H1 (cell line): ENCODE data around the gene SH3RF3. TPM values are rescaled to one million over a fixed set of nuclear protein-coding genes. Genes with fewer than 3 reads are reported as not detected.

Experiments
- CTCF ChIA-PET: fragments of 300-600 bp; sonication (Branson Sonifier 250); formaldehyde crosslinking; loops from one replicate; lab custom pipeline; 2021; ENCODE audit not compliant: partially characterized antibody; lab: Charles Lee
- POLR2A ChIA-PET: fragments of 300-600 bp; sonication (Branson Sonifier 250); formaldehyde crosslinking; loops from one replicate; lab custom pipeline; 2021; ENCODE audit warnings: inconsistent platforms; ENCODE audit not compliant: partially characterized antibody; lab: Charles Lee
- DNase-seq, 2 experiments: peaks; one replicate each; pipeline versions ENCODE4 v3.0.0 to v3.0.0-alpha.2; 2010 to 2022; ENCODE audit warnings: low spot score in 2 of 2, low read depth in 1 of 2, mixed read lengths in 1 of 2
- FAIRE-seq: peaks from 2 replicates; lab custom pipeline; 2011; peaks lifted over from hg19 to GRCh38; lab: Jason Lieb, UNC
- H2AFZ ChIP-seq: 2 replicates; pipeline ENCODE4 v1.8.1; 2012; ENCODE audit warnings: low read length, inconsistent platforms
- H2AK5ac ChIP-seq: 2 replicates; pipeline ENCODE4 v1.6.1; 2013; ENCODE audit warnings: low read depth, low read length
- H2BK120ac ChIP-seq: replicated peaks from 2 replicates; pipeline ENCODE3; 2013; ENCODE audit warnings: low read depth, low read length, inconsistent platforms
- H2BK12ac ChIP-seq: 2 replicates; pipeline ENCODE4 v1.6.1; 2013; ENCODE audit warnings: low read depth, low read length
- H2BK15ac ChIP-seq: 2 replicates; pipeline ENCODE4 v1.6.1; 2013; ENCODE audit warnings: low read length
- H2BK20ac ChIP-seq: 2 replicates; pipeline ENCODE4 v1.6.1; 2013; ENCODE audit warnings: low read length
- H2BK5ac ChIP-seq: 2 replicates; pipeline ENCODE4 v1.6.1; 2013; ENCODE audit warnings: low read depth, low read length
- H3K14ac ChIP-seq: 2 replicates; pipeline ENCODE4 v1.6.1; 2013; ENCODE audit warnings: inconsistent platforms; ENCODE audit not compliant: insufficient read length
- H3K18ac ChIP-seq: 2 replicates; pipeline ENCODE4 v1.6.1; 2013; ENCODE audit warnings: low read length; ENCODE audit errors: extremely low read depth
- H3K23ac ChIP-seq: 2 replicates; pipeline ENCODE4 v1.6.1; 2013; ENCODE audit warnings: inconsistent platforms; ENCODE audit not compliant: insufficient read length
- H3K23me2 ChIP-seq: 2 replicates; pipeline ENCODE4 v1.6.1; 2013; ENCODE audit warnings: low read depth, low read length
- H3K27ac ChIP-seq: 2 replicates; pipeline ENCODE4 v1.6.1; 2011; ENCODE audit warnings: low read depth, low read length, inconsistent platforms
- H3K27me3 ChIP-seq, 4 experiments: replicated peaks in 1 of 4; 1 replicate in 1 of 4; 2 replicates in 3 of 4; pipeline versions ENCODE4 v1.6.1 to v1.8.1; 2011 to 2013; ENCODE audit warnings: low read length in 3 of 4, mild to moderate bottlenecking in 3 of 4, inconsistent platforms in 2 of 4, mixed read lengths in 2 of 4, moderate library complexity in 1 of 4; ENCODE audit not compliant: control insufficient read depth in 3 of 4, insufficient read depth in 3 of 4; ENCODE audit errors: extremely low read depth in 1 of 4
- H3K36me3 ChIP-seq, 4 experiments: 2 replicates each; pipeline versions ENCODE4 v1.6.1 to v1.8.1; 2011 to 2013; ENCODE audit warnings: mild to moderate bottlenecking in 4 of 4, low read length in 3 of 4, moderate library complexity in 2 of 4, control low read depth in 1 of 4, inconsistent platforms in 1 of 4; ENCODE audit not compliant: insufficient read depth in 4 of 4, control insufficient read depth in 2 of 4
- H3K4ac ChIP-seq: replicated peaks from 2 replicates; pipeline ENCODE3; 2013; ENCODE audit warnings: low read length, low read depth, mixed read lengths, inconsistent platforms; ENCODE audit not compliant: insufficient read length
- H3K4me1 ChIP-seq, 4 experiments: replicated peaks in 1 of 4; 1 replicate in 1 of 4; 2 replicates in 3 of 4; pipeline versions ENCODE4 v1.6.1 to v1.8.1; 2011 to 2013; ENCODE audit warnings: low read length in 3 of 4, inconsistent platforms in 2 of 4, mixed read lengths in 1 of 4; ENCODE audit not compliant: insufficient read depth in 4 of 4, control insufficient read depth in 3 of 4
- H3K4me2 ChIP-seq, 2 experiments: 2 replicates each; pipeline versions ENCODE4 v1.6.1 to v1.8.1; 2011 to 2013; ENCODE audit warnings: low read depth in 2 of 2, low read length in 2 of 2, control low read depth in 1 of 2, inconsistent platforms in 1 of 2, mild to moderate bottlenecking in 1 of 2; ENCODE audit not compliant: insufficient read depth in 1 of 2
- H3K4me3 ChIP-seq, 4 experiments: fragments of 200-600, 300-600 bp in 1 of 4; sonication (generic), shearing (Covaris generic), sonication (Bioruptor Twin) in 1 of 4; 2 replicates each; pipeline versions ENCODE4 v1.5.1 to v1.8.1; 2011 to 2016; ENCODE audit warnings: low read length in 4 of 4, low read depth in 3 of 4, control low read depth in 2 of 4, inconsistent platforms in 2 of 4, mild to moderate bottlenecking in 2 of 4, mixed read lengths in 1 of 4, moderate library complexity in 1 of 4; ENCODE audit not compliant: insufficient read depth in 2 of 4; ENCODE audit errors: extremely low read depth in 1 of 4
- H3K56ac ChIP-seq: replicated peaks from 2 replicates; pipeline ENCODE3; 2013; ENCODE audit warnings: low read depth, mild to moderate bottlenecking, mixed read lengths, low read length, inconsistent platforms; ENCODE audit not compliant: insufficient read length
- H3K79me1 ChIP-seq: 2 replicates; pipeline ENCODE4 v1.6.1; 2013; ENCODE audit warnings: low read depth, low read length, control low read depth
- H3K79me2 ChIP-seq, 2 experiments: 2 replicates each; pipeline versions ENCODE4 v1.6.1 to v1.8.1; 2012 to 2013; ENCODE audit warnings: low read length in 2 of 2, mild to moderate bottlenecking in 2 of 2, inconsistent platforms in 1 of 2; ENCODE audit not compliant: insufficient read depth in 2 of 2, control insufficient read depth in 1 of 2
- H3K9ac ChIP-seq, 4 experiments: replicated peaks in 1 of 4; 1 replicate in 1 of 4; 2 replicates in 3 of 4; pipeline versions ENCODE4 v1.6.1 to v1.8.1; 2011 to 2013; ENCODE audit warnings: low read depth in 3 of 4, low read length in 3 of 4, control low read depth in 2 of 4, mild to moderate bottlenecking in 2 of 4, moderate library complexity in 2 of 4, inconsistent platforms in 1 of 4; ENCODE audit errors: extremely low read depth in 1 of 4
- H3K9me3 ChIP-seq, 2 experiments: 2 replicates each; pipeline versions ENCODE4 v1.6.1 to v1.8.1; 2012 to 2013; ENCODE audit warnings: mild to moderate bottlenecking in 2 of 2, moderate library complexity in 2 of 2, control low read depth in 1 of 2, inconsistent platforms in 1 of 2, low read depth in 1 of 2, low read length in 1 of 2, mixed read lengths in 1 of 2; ENCODE audit not compliant: insufficient read depth in 2 of 2
- H4K20me1 ChIP-seq, 2 experiments: replicated peaks in 1 of 2; 2 replicates each; pipeline versions ENCODE3 to v1.8.1; 2011 to 2013; ENCODE audit warnings: inconsistent platforms in 2 of 2, low read length in 2 of 2, mild to moderate bottlenecking in 1 of 2; ENCODE audit not compliant: insufficient read depth in 2 of 2, control insufficient read depth in 1 of 2
- H4K5ac ChIP-seq: 2 replicates; pipeline ENCODE4 v1.6.1; 2013; ENCODE audit warnings: low read length, low read depth, mixed read lengths, inconsistent platforms; ENCODE audit not compliant: insufficient read length
- H4K8ac ChIP-seq: 2 replicates; pipeline ENCODE4 v1.8.0; 2013; ENCODE audit warnings: mild to moderate bottlenecking, moderate library complexity, low read length, inconsistent platforms; ENCODE audit not compliant: insufficient read depth; ENCODE audit errors: extremely low read depth
- H4K91ac ChIP-seq: replicated peaks from 2 replicates; pipeline ENCODE3; 2013; ENCODE audit warnings: low read length, mixed read lengths, inconsistent platforms; ENCODE audit not compliant: insufficient read length
- EZH2 ChIP-seq: fragments of 200-600 bp; sonication (generic); IDR thresholded peaks from 2 replicates; pipeline ENCODE4 v1.7.1; 2012; ENCODE audit warnings: low read depth, mild to moderate bottlenecking, moderate library complexity, low read length, inconsistent platforms; ENCODE audit not compliant: severe bottlenecking
- FOSL1 ChIP-seq: IDR thresholded peaks from 2 replicates; pipeline ENCODE4 v1.6.1; 2011; ENCODE audit warnings: mild to moderate bottlenecking, low read depth, low read length, moderate library complexity; ENCODE audit not compliant: insufficient read depth
- KDM4A ChIP-seq: IDR thresholded peaks from one replicate; pipeline ENCODE4 v1.7.1; 2012; ENCODE audit warnings: low read depth, mild to moderate bottlenecking, moderate library complexity, low read length, inconsistent platforms; ENCODE audit not compliant: severe bottlenecking
- MAFK ChIP-seq: IDR thresholded peaks from 2 replicates; pipeline ENCODE4 v1.6.1; 2012; ENCODE audit warnings: low read depth, mild to moderate bottlenecking, improper control_type of control experiment, low read length
- MAX ChIP-seq: IDR thresholded peaks from 2 replicates; pipeline ENCODE4 v1.6.1; 2012; ENCODE audit warnings: inconsistent platforms
- SIX5 ChIP-seq: IDR thresholded peaks from 2 replicates; pipeline ENCODE4 v1.6.1; 2011; ENCODE audit warnings: mild to moderate bottlenecking, low read depth, low read length
- SP2 ChIP-seq: IDR thresholded peaks from 2 replicates; pipeline ENCODE4 v1.6.1; 2012; ENCODE audit warnings: mild to moderate bottlenecking, low read length, inconsistent platforms
- SRF ChIP-seq: IDR thresholded peaks from 2 replicates; pipeline ENCODE4 v1.6.1; 2011; ENCODE audit warnings: mild to moderate bottlenecking, low read depth, low read length, moderate library complexity
- WGBS, 2 experiments: shearing (Covaris generic) in 1 of 2; methylation state at CpG; one replicate each; pipeline versions ENCODE4 v1.1.6 to v1.1.7; 2013 to 2015; ENCODE audit warnings: low lambda C conversion rate in 2 of 2, mixed read lengths in 2 of 2, inconsistent platforms in 1 of 2, low coverage in 1 of 2, missing lambda C conversion rate in 1 of 2; ENCODE audit not compliant: insufficient replicate concordance in 2 of 2, insufficient coverage in 1 of 2, insufficient read length in 1 of 2; ENCODE audit errors: extremely low coverage in 1 of 2, missing lambda C conversion rate in 1 of 2; 5-methylcytosine and 5-hydroxymethylcytosine counted together
- polyA plus RNA-seq, 7 experiments: library from polyadenylated mRNA; depleted of rRNA in 3 of 7; stranded (reverse) in 5 of 7; unstranded in 2 of 7; fragments of >200 nt in 5 of 7; fragments of 200-250 nt in 2 of 7; gene quantifications; 1 replicate in 5 of 7; 2 replicates in 1 of 7; 4 replicates in 1 of 7; pipeline versions ENCODE4 v1.2.1 to v1.2.3, GENCODE V29; 2011 to 2013; ENCODE audit warnings: missing spikeins in 2 of 7, mixed read lengths in 2 of 7
- total RNA-seq: library from RNA; stranded (reverse); fragmentation: NEBNext Ultra II Directional; extraction: Animal tissue kit (Norgen Biotek cat#: 25700); gene quantifications from 2 replicates; pipeline ENCODE4 v1.2.1, GENCODE V29; 2021

Gene SH3RF3
- total and polyA plus RNA-seq, 2 of the 8 experiments (the other 6 are each of a cell fraction or from before 2014, with no cell fraction given) = 0.11 to 0.65 TPM

GRCh38 chr2:109487871-109488655 lies 359.1 kb downstream of the SH3RF3 start:
- H3K27me3 ChIP-seq = no peaks in the 10 kb centered on the region
- H3K4me1 ChIP-seq = no peaks in the 10 kb centered on the region
- whole genome bisulfite sequencing, 2 experiments = 87% methylated on average over 13 of the region's 14 CpGs; no CpG with 5 or more reads in 1 of the 2 experiments
- no peak for FAIRE-seq
- no peak overlapping the region for H2BK20ac ChIP-seq
- DNase-seq = no peak
- H2AFZ ChIP-seq = no peak overlapping the region
- no peak overlapping the region for H3K23ac ChIP-seq
- H3K23me2 ChIP-seq = peaks cover 3% of the 10 kb centered on the region; the same call in 1 of the 2 replicates
- H3K4me3 ChIP-seq = no peak overlapping the region
- no peak overlapping the region for H2BK5ac ChIP-seq
- H2AK5ac ChIP-seq = no peak overlapping the region
- H2BK15ac ChIP-seq = no peak overlapping the region
- ChIA-PET CTCF (interaction anchor here (1.2 kb wide), 1 partner anchor 207 kb away, joined by 3 read pairs; no protein-coding TSS in a partner anchor), POLR2A (no interaction called here)
- no peaks in the 10 kb centered on the region for H3K79me1 ChIP-seq
- no peak overlapping the region for H4K91ac ChIP-seq
- H3K79me2 ChIP-seq = no peaks in the 10 kb centered on the region
- no peak overlapping the region for H3K56ac ChIP-seq
- H2BK12ac ChIP-seq = no peak overlapping the region
- H3K9me3 ChIP-seq = no peaks in the 10 kb centered on the region
- H2BK120ac ChIP-seq = no peak overlapping the region
- no peak overlapping the region for H3K18ac ChIP-seq
- H3K36me3 ChIP-seq = no peaks in the 10 kb centered on the region
- H4K8ac ChIP-seq = no peak overlapping the region
- H3K4me2 ChIP-seq = no peak overlapping the region
- H4K5ac ChIP-seq = no peak overlapping the region
- H3K9ac ChIP-seq = no peak overlapping the region
- no peak overlapping the region for H3K4ac ChIP-seq
- no peak overlapping the region for H3K14ac ChIP-seq
- H3K27ac ChIP-seq = no peak overlapping the region
- H4K20me1 ChIP-seq = peaks cover 0 to 3% of the 10 kb centered on the region in 2 experiments
- TF ChIP-seq SRF (no peak), KDM4A (no peak), SP2 (no peak), MAX (no peak), EZH2 (no peak), SIX5 (no peak), MAFK (no peak), FOSL1 (no peak)
